ENCODE results near the gene TEX48.
A peak's percentile ranks its signal among the peaks of the same experiment; 100 is the strongest.

TEX48 gene

GRCh38 chr9:114681594-114682332 is at the start of gene TEX48:
Gene TEX48 (minus strand): TSS chr9:114682192. CDS start chr9:114671723, 10,469 bp downstream.
- no peak for DNase-seq

- no peak for DNase-seq
These were observed 49.7 kb upstream of the TEX48 start for GRCh38 chr9:114731701-114732100.

GRCh38 chr9:114729706-114730105 is 47.7 kb upstream of the TEX48 start:
- DNase-seq, result no peak

GRCh38 chr9:114725930-114726329 is 43.9 kb upstream of the TEX48 start:
- no peak for DNase-seq

GRCh38 chr9:114724744-114725143 is 42.8 kb upstream of the TEX48 start:
- no peak for DNase-seq

GRCh38 chr9:114723931-114724330 is 41.9 kb upstream of the TEX48 start:
- no peak for DNase-seq

- no peak for DNase-seq
These were observed 41.1 kb upstream of the TEX48 start for GRCh38 chr9:114722937-114723620.

GRCh38 chr9:114722081-114722621 is 40.2 kb upstream of the TEX48 start:
- DNase-seq, result no peak

- DNase-seq, result peak; percentile 32
These were observed 39.6 kb upstream of the TEX48 start for GRCh38 chr9:114721491-114722079.

- no peak for DNase-seq
These were observed 38.2 kb upstream of the TEX48 start for GRCh38 chr9:114720086-114720676.

- no peak for DNase-seq
These were observed 37.3 kb upstream of the TEX48 start for GRCh38 chr9:114719290-114719689.

- DNase-seq, result no peak
These were observed 36.8 kb upstream of the TEX48 start for GRCh38 chr9:114718801-114719221.

GRCh38 chr9:114717908-114718486 is 36.0 kb upstream of the TEX48 start:
- DNase-seq, result no peak

- DNase-seq, result no peak
These were observed 27.6 kb upstream of the TEX48 start for GRCh38 chr9:114709636-114710035.

GRCh38 chr9:114706711-114707110 is 24.7 kb upstream of the TEX48 start:
- DNase-seq, result no peak

- DNase-seq, result no peak
These were observed 20.0 kb upstream of the TEX48 start for GRCh38 chr9:114701988-114702387.

GRCh38 chr9:114697951-114698351 is 16.0 kb upstream of the TEX48 start:
- DNase-seq, result no peak

- no peak for DNase-seq
These were observed 15.0 kb upstream of the TEX48 start for GRCh38 chr9:114696814-114697544.

- DNase-seq, result no peak
These were observed 14.0 kb upstream of the TEX48 start for GRCh38 chr9:114695948-114696347.

GRCh38 chr9:114694719-114695269 is 12.8 kb upstream of the TEX48 start:
- DNase-seq, result no peak

GRCh38 chr9:114694146-114694545 is 12.2 kb upstream of the TEX48 start:
- no peak for DNase-seq

Data from NCI-H2081 treated with DMSO at 0.1 percent for 48 hours (cell line).